ENCODE data around the gene KDSR.
A peak's percentile ranks its signal among the peaks of the same experiment; 100 is the strongest.
"Not testable (repeated sequence)": the region's sequence is repeated elsewhere in the genome, so short reads cannot be mapped to it uniquely, and the experiment has no call there.

The KDSR gene

GRCh38 chr18:63368611-63369010 is 1.6 kb upstream of the KDSR start:
- no peak for DNase-seq (ENCODE audit: low read depth)
- H3K4me3 ChIP-seq (ENCODE audit: low read depth, low read length) = no peak overlapping the region

DNA sequence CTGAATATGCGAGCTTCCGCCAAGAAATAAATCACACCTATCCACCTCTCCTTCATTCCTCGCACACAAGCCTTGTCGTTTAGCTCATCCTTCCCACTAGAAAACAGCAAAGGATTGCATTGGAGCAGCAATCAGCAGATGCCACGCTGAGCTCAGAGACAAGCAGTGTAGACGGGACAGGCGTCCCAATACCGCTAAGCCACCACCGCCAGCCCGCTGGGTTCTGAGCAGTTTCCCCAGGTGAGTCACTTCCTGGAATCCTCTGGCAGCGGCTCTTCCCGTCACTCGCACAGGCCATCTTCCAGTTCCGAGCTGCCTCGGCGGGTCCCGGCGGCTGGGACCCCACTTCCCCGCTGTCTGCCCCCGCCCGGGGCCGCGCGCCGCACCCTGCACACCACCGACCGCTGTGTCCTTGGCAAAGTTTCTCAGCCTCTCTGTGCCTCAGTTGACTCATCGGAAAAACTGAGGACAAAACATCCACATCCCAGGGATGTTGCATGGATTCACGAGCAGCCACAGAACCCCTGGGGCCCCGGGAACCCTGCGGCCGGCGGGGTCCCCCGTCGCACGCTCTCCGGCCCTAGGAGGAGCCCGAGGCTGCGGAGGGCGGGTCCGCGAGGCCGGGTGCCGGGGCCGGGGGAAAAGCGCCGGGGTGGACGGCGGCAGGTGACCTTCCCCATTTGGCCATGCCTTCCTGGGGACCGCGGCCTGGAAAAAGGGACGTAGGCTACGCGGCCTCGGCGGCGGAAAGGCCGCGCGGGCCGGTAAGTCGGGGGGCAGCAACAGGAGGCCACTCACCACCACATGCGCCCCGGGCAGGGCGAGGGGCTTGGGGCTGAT is 573 bp downstream of the KDSR start:
- peak; percentile 23 for DNase-seq (ENCODE audit: low read depth)
- H3K4me3 ChIP-seq (ENCODE audit: low read depth, low read length) = peak overlapping the region; percentile 93

DNA sequence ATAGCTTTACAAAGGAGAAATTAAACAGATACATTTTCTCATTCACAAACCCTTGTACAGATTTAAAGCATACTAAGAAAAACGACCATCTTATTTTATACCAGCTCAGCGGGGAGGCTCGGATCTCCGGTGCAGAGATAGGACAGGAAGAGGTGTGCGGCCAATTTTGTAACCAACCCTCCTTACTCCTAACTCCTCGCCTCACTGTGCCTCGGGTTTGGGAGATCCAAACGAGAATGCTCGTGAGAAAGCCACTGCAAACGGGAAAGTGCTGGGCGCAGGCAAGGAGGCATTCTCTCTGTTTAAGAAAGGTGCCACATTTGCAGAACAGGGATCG is 1.2 kb downstream of the KDSR start:
- no peak for DNase-seq (ENCODE audit: low read depth)
- H3K4me3 ChIP-seq (ENCODE audit: low read depth, low read length) = peak overlapping the region; percentile 93

GRCh38 chr18:63363951-63364350 is 3.1 kb downstream of the KDSR start:
- H3K4me3 ChIP-seq (ENCODE audit: low read depth, low read length) = no peak overlapping the region
- DNase-seq (ENCODE audit: low read depth) = no peak

GRCh38 chr18:63363420-63363819 is 3.6 kb downstream of the KDSR start:
- DNase-seq (ENCODE audit: low read depth); H3K4me3 ChIP-seq (ENCODE audit: low read depth, low read length): not testable (repeated sequence)

- no peak overlapping the region for H3K4me3 ChIP-seq (ENCODE audit: low read depth, low read length)
- DNase-seq (ENCODE audit: low read depth) = no peak
These were observed 10.6 kb downstream of the KDSR start for GRCh38 chr18:63356272-63356896.

DNA sequence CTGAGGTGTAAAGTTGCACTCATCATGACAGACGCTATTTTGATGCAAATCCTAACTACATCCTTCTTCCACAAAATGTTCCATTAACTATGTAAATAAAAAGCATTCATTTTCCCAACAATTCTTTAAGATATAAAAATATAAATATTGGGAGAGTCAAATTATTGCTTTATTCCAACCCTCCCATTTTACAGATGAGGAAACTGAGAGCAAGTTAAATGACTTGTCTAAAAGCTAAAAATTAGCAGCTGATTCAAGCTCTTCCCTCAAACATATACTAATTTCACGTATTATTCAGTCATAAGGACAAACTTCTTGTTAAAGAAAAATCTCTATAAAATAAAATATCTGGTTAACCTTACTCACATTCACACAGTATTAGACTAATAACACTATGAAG is 16.8 kb downstream of the KDSR start:
- H3K4me3 ChIP-seq (ENCODE audit: low read depth, low read length) = no peak overlapping the region
- no peak for DNase-seq (ENCODE audit: low read depth)

GRCh38 chr18:63348508-63349136 is 18.4 kb downstream of the KDSR start:
- H3K4me3 ChIP-seq (ENCODE audit: low read depth, low read length) = no peak overlapping the region
- no peak for DNase-seq (ENCODE audit: low read depth)

DNA sequence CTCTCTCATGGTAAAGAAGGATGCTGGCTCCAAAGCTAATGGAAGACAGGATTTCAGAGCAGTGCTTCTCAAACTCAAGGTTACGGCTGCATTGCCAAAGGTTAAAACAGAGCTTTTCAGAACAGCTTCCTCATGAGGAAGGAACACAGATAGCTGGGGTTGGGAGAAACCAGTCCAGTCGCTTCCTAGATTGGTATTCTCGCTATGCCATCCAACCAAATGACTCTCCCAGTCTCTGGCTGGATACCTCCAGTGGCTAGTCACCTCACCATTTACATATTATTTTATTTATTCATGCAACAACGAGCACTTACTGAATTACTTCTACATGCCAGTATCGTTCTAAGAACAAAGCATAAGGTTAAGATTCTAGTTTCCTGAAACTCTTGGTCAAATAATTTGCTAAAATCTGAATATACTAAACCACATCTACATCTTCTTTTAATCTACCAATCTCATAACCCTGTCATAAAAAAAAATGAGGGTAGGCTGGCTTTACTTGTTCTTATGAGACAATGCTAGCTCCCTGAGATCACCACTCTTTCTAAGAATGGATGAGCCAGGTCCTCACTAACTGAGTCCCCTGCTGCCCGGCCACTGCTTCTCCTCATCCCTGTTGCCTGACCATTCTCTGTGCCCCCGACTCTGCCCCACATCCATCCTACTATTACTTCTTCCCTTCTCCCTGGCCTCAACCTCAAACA is 20.4 kb downstream of the KDSR start:
- no peak overlapping the region for H3K4me3 ChIP-seq (ENCODE audit: low read depth, low read length)
- no peak for DNase-seq (ENCODE audit: low read depth)

- DNase-seq (ENCODE audit: low read depth) = no peak
- no peak overlapping the region for H3K4me3 ChIP-seq (ENCODE audit: low read depth, low read length)
These were observed 21.0 kb downstream of the KDSR start for GRCh38 chr18:63346031-63346430.

GRCh38 chr18:63344918-63345317 is 22.1 kb downstream of the KDSR start:
- H3K4me3 ChIP-seq (ENCODE audit: low read depth, low read length) = no peak overlapping the region
- no peak for DNase-seq (ENCODE audit: low read depth)

DNA sequence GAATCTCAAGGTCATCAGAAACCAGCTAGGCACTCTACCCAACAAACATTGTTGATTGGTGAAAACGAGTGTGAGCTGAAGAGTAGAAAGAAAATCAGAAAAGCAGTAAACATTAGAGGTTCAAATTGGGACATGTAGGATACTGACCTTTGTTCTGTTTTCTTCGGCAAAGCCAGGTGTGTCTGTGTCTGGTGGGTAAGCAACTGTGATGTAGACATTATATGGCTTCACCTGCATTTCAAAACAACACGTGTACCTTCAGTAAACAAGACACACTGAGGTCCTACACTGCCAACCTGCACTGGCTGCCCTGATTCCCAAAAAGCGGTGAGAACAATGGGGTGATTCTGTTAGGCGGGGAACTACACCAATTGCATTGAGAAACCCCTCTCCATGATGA is 22.7 kb downstream of the KDSR start:
- no peak overlapping the region for H3K4me3 ChIP-seq (ENCODE audit: low read depth, low read length)
- no peak for DNase-seq (ENCODE audit: low read depth)

- no peak overlapping the region for H3K4me3 ChIP-seq (ENCODE audit: low read depth, low read length)
- DNase-seq (ENCODE audit: low read depth) = no peak
These were observed 24.8 kb downstream of the KDSR start for GRCh38 chr18:63342206-63342605.

GRCh38 chr18:63339920-63340484 is 27.0 kb downstream of the KDSR start:
- DNase-seq (ENCODE audit: low read depth) = no peak
- H3K4me3 ChIP-seq (ENCODE audit: low read depth, low read length) = no peak overlapping the region

- DNase-seq (ENCODE audit: low read depth) = peak; percentile 80
- H3K4me3 ChIP-seq (ENCODE audit: low read depth, low read length) = no peak overlapping the region
These were observed 30.5 kb downstream of the KDSR start for GRCh38 chr18:63336366-63337099.

- no peak for DNase-seq (ENCODE audit: low read depth)
- no peak overlapping the region for H3K4me3 ChIP-seq (ENCODE audit: low read depth, low read length)
These were observed 35.9 kb downstream of the KDSR start for GRCh38 chr18:63331105-63331504.

DNA sequence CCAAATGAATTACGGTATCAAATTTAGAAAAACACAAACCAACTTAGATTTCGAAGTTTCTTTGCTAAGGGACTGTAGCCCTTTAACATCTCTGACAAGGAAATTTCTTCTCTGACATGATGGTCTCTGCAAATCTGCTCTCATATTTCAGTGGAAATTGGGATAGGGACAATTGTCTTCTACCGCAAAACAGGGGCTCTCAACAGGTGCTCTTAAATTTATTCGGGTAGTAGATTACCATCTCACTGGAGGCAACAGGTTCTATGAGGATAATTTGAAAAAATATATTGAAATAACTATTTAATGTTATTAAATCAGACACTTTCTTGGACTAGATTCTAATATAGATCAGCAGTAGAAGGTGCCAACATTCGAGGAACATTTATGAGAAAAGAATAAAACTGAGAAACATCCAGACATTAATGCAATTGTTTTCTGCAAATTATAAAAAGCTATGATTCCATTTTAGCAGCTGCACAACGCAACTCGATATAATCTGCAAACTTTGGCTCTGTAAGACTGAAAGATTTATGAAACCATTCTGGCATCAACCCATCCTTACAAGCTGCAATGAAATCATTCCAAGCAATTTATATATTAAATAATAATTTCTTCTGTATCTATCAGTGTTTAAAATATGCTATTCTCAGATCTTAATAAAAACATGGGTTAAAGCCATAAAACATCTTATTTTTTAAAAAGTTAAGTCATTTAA is 37.4 kb downstream of the KDSR start:
- no peak for DNase-seq (ENCODE audit: low read depth)
- H3K4me3 ChIP-seq (ENCODE audit: low read depth, low read length) = no peak overlapping the region

- no peak for DNase-seq (ENCODE audit: low read depth)
These were observed 41.0 kb downstream of the KDSR start for GRCh38 chr18:63326011-63326410.

More at GRCh38 chr18:63326011-63326410, 41.0 kb downstream of the KDSR start:
- H3K4me3 ChIP-seq (ENCODE audit: low read depth, low read length) = no peak overlapping the region
